ENCODE measurements around the gene NEO1.
A peak's percentile ranks its signal among the peaks of the same experiment; 100 is the strongest.

The NEO1 gene, protein sequence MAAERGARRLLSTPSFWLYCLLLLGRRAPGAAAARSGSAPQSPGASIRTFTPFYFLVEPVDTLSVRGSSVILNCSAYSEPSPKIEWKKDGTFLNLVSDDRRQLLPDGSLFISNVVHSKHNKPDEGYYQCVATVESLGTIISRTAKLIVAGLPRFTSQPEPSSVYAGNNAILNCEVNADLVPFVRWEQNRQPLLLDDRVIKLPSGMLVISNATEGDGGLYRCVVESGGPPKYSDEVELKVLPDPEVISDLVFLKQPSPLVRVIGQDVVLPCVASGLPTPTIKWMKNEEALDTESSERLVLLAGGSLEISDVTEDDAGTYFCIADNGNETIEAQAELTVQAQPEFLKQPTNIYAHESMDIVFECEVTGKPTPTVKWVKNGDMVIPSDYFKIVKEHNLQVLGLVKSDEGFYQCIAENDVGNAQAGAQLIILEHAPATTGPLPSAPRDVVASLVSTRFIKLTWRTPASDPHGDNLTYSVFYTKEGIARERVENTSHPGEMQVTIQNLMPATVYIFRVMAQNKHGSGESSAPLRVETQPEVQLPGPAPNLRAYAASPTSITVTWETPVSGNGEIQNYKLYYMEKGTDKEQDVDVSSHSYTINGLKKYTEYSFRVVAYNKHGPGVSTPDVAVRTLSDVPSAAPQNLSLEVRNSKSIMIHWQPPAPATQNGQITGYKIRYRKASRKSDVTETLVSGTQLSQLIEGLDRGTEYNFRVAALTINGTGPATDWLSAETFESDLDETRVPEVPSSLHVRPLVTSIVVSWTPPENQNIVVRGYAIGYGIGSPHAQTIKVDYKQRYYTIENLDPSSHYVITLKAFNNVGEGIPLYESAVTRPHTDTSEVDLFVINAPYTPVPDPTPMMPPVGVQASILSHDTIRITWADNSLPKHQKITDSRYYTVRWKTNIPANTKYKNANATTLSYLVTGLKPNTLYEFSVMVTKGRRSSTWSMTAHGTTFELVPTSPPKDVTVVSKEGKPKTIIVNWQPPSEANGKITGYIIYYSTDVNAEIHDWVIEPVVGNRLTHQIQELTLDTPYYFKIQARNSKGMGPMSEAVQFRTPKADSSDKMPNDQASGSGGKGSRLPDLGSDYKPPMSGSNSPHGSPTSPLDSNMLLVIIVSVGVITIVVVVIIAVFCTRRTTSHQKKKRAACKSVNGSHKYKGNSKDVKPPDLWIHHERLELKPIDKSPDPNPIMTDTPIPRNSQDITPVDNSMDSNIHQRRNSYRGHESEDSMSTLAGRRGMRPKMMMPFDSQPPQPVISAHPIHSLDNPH (N-terminal part only)

DNA sequence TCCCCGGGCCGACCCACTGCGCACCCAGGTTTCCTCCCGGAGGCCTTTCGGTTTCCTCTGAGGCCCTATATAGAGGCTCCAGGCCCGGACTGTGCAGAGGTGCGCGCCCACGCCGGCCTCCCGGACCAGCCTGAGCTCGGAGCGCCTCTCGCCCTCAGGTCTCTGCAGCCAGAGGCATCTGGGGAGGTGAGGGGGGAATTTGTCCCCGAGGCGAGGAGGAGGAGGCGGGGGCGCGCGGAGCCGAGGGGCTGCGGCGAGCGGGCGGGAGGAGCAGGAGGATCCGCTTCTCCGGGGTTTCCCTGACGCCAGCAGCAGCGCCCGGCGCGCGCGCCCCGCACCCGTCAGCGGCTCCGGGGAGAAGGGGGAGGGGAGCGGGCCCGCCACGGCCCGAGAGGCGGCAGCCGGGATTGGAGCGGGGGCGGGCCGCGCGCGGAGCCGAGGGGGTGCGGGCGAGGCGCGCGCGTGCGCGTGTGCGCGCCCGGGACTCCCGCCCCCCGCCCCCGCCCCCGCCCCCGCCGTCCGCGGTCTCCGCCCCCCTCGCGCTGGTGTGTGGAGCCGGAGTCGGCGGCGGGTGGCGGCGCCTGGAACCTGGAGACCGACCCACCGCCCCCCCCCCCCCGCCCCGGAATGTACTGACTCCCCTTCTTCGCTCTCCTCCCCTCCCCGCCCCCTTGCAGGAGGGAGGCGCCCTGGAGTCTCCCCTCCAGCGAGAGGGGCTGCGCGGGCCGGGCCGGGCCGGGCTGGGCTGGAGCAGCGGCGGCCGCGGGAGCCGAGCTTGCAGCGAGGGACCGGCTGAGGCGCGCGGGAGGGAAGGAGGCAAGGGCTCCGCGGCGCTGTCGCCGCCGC, at the start of gene NEO1:
NEO1 (plus strand) TSS at position 657 of the 846 bp plus-strand sequence. CDS start 213 bp downstream, outside the sequence.
- peak; percentile 27 to 48 (median 42) for DNase-seq

DNA sequence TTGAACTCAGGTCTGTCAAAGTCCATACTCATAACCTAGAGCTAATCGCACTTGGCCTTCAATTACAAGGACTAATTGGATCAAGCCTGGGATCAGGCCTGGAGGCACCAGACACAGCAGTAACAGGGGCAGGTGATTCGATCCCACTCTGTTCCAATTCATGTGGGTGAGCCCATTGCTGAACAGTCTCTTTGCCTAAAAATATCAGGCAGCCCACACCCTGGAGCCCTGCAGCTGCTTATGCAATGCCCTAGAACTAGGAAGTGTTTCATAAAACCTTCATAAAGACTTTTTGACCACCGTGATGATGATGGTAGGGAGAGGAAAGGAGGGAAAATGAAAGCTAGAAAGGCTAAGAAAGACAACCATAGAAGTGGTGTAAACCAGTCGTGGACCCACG, 47.8 kb upstream of the NEO1 start:
- DNase-seq = no peak

DNA sequence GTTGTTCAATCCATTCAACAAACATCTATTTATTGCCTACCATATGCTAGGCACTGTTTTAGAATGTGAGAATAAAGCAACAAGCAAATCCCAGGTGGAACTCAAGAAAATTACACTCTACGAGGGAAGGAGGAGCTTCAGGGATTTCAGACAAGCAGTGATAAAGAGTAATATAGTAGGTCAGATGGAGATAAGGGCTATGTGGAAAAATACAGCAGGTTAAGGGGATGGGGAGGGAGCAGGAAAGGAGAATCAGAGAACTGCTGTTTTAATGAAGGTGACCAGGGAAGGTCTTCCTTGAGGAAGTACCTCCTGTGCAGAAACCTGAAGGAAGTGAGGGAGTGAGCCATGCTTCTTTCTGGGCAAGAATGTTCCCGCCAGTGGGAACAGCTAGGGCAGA, 47.2 kb upstream of the NEO1 start:
- no peak for DNase-seq

DNA sequence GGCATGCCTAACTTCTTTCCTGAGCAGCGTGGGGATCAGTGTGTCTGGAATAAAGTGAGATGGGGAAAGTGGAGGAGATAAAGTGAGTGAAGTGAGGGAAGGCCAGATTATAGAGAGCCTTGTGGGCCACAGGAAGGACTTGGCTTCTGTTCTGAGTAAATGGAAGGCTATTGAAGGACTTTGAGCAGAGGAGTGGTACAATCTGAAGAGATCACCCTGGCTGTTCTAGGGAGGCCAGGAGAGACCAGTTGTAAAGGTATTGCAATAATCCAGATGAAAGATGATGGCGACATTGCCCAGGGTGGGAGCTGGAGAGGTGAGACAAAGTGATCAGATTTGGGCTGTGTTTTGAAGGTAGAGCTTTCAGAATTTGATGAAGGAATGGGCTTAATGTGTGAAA, 46.8 kb upstream of the NEO1 start:
- no peak for DNase-seq

DNA sequence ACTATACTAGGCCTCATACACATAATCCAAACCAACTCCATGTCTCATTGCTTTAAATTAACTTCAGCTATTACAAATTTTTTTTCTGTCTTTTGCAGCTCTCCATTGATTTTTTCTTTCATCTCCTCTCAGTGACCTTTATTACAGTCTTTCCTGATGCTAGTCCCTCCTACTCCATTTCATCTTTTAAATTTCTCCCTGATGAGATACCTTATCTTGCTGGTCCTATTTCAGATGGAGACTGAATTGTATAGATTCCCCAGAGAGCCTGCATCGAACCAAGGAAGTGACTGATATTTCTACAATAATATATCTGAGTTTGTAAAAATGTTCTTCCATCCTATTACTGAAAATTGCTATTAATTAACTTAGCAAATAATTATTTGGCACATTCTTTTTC, 45.7 kb upstream of the NEO1 start:
- DNase-seq = no peak

DNA sequence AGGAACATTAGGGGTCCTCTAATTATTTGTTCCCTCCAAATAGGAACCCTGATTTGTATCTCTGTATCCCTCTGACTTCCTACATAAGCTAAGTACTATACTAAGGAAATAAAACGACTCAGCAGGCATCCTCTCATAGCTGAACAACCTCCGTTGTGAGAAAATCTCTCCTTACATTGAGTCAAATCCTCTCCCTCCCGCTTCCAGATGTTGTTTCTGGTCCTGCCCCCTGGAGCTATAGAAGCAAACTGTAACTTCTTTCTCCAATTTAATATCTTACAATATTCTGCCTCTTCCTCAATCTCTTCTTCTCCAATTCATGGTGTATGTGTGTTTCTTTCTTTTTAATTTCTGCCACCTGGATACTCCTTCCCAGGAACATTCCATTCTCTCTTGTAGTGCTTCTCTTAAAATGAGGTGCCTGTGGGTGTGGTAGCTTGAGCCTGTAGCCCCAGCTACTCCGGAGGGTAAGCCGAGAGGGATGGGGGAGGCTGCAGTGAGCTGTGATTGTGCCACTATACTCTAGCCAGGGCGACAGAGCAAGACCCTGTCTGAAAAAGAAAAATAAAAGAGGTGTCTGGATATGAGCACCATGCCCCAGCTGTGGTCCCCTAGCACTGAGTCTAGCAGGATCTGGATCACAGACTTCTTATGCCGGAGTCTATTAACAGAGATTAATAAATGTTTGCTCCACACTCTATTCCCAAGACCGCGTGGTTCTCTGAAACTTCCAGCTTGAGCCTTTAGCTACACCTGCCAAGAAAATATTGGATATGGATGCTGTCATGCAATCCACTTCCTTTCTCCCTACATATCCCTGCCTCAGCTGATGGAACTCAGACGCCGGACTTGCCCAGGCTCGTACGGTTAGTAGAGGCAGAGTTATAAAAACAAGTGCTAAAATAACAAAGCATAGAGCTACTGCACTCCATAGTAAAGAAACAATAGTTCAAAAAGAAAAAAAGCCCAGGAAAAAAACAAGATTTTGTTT, 42.9 kb upstream of the NEO1 start:
- DNase-seq = no peak

DNA sequence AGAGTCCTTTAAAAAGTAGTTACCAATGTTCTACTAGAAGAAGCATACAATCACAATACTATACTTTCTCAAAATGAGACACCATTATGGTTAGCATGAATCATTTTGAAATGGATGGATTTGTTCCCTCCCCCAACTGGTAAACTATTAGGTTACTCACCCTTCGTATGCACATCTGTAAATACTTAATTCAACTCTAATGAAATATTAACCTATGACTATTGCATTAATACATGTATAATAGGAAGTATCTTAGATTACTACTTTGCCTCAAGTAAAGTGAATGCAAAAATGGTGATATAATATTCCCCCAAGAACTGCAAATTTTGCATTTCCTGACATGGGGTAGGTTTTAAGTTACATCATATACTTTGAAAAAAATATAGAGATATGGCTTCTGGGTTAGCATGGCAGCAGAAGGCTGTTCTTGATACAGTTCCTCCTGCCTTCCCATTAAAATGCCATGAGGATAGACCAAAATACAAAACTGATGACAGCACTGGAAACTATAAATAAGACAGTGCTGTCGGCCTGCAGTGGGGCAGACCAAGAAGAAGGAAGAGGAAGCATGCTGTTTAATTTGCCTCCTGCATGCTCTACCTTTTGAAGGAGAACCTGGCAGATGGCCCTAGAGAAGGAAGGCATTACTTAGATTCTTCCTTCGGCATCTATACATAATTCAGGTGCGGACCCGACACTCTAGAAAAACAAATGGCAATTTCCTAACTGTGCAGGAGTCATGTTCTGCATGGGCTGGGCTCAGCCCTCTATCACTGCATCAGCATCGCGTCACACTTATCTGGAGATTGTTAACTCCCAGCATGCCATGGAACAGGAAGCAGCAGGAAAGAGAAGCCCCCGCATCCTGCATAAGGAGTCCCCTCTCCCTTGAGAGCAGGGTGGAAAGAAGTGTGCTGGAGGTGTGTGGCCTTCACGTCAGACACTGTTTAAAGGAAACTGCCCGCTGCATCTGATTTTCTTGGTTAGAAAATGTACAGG, 41.8 kb upstream of the NEO1 start:
- DNase-seq = no peak

DNA sequence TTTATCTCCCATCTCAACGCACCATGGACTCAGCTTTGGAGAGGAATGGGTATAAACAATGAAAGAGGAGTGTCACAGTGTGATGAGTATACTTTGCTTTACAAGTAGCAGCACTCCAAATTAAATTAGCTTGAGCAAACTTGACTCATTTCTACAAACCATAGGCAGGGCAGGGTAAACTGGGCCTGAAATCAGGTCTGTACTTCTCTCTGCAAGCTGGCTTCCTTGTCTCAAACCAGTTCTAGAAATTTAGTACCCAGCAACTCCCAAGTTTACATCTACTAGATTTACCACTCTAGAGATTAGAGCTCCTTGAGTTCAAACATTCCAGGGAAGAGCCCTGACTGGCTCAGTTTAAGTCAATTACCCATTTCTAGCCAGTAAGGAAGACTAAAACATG, 37.4 kb upstream of the NEO1 start:
- no peak for DNase-seq

DNA sequence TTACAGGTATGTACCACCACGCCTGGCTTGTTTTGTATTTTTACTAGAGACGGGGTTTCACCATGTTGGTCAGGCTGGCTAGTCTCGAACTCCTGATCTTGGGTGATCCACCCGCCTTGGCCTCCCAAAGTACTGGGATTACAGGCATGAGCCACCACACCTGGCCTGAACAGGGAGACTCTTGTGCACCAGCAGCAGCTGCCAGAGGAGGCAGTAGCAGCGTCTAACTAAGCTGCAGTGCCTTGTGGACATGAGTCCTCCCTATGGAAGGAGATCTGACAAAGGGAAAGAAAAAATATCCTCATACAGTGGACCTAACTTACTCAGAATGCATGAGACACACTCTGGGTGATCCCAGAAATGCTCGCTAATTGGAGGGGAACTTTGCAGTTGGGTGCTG, 36.8 kb upstream of the NEO1 start:
- DNase-seq = no peak

DNA sequence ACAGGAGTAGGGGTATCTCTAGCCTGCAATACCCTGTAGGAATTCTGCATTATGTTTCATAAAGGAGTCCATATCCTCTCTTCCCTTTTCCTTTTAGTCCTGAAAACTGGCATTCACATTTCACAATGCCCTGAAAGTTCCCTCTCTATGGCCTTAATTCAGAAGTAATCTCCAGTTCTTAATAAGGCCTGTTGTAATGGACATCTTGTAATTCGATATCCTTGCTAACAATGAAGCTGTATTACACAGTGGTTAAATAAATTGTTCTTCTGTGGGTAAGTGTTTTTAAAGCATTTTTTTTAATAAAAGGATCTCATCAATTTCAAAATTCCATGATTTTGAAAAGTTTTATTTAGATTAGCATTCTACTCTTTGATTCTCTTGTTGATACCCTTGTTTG, 34.3 kb upstream of the NEO1 start:
- DNase-seq = no peak

DNA sequence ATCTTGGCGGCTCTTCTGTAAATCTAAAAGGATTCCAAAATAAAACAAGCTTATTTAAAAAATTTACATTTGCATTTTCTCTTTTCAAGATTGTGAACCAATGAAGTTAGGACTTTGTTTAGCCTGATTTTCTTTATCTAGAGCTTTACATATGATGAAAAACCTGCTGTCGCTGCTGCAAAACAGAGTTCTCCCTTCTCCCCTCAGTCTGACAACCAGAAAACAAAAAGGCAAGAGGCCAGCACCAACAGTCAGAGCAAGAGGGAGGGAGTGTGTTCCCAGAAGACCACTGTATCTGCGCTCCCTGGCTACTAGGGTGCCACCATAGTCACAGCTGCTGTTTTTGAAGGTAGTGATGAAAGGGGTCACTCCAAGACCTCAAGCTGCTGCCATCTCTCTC, 33.1 kb upstream of the NEO1 start:
- no peak for DNase-seq

DNA sequence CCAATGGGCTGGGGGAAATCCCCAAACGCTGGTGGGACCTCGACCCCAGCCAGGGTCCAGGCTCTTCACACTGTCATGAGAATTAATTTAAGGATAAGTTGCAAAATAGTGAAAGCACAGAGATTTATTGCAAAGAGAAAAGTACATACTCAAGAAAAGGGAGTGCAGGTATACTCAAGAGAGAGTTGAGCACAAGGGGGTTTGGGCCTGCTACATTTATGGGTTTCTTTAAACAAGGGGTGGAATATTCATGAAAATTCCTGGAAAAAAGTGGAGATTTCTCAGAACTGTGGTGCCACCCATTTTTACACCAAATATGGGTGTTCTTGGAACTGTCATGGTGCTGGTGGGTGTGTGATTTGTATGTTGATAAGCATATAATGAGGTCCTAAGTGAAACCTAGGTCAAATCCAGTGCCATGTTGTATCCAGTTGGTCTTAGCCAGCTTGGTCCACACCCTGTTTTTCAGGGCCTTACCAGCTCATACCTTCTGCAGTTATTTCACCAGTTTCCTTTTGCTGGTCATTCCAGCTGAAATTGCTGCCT, 32.6 kb upstream of the NEO1 start:
- DNase-seq = no peak

DNA sequence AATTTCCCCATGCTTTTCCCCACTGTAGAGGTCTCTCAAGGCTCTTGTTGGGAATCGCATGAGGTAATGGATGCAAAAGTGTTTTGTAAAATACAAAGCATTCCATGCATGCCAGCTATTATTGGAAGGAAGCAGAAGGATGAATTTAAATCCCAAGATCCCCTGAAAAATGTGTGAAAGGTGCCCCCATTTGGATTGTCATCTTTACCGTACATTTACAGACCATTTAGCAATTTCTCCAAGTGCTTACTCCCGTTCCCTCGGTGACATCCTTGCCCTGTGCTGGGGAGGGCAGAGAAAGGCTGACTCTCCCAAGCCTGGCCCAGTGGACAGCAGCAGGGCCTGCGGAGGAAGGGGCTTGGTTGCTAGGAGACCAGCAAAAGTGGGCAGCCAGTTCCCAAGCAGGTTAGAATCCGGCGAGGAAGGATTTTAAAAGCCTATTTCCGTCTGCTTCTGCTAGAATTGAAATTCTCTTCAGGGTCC, 31.1 kb upstream of the NEO1 start:
- DNase-seq = no peak

DNA sequence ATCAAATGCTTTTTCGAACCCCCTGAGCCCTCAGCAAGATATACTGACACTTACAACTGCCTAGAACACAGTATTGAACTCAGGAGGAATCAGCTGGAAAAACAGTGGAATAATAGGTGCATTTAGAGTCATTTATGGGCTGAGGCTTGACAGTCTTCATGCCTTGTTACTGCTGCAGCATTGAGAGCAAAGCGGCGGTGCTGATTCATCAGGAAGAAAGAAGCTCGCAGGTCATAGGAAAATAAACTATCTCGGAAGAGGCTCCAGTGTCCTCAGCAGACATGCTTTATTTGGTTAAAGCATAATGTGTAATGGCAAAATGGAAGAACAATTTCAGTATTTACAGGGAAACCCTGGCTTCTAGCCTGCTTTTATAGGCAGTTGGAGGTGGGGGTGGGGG, 30.1 kb upstream of the NEO1 start:
- no peak for DNase-seq

DNA sequence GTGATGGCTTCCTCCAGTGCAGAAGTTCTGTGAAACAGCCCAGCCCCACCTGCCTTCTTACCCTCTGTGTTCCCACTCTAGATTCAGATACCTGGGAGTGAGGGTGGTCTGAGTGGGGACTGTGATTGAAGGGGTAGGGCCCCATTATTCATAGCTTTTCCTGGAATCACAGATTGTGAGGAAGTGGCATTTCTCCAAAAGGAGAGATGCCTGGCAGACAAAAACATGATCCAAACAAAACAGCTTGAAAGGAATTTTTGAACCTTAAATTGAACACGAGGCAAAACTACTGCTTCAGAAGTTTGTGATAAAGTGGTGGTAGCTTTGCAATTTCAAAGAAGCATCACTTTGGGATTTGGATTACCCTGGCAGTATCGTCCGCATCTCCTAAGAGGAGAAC, 29.2 kb upstream of the NEO1 start:
- DNase-seq = no peak

DNA sequence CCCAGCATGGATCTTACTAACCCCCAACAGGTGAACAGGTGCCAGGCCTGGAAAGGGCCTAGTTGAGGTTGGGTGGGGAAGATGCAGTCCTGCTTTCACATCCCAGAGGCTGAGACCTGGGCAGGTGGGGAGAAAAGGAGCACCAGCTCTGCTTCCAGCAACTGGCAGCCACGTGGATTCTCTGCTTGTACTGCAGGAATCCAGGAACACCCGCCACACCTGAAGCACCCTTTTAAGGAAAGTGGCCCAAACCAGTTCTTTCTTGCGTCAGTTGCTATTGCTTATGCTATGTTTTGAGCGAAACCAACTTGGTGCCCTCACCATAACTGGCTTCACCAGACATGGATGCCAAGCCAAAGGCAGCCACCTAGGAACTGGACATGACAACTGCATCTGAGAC, 28.1 kb upstream of the NEO1 start:
- DNase-seq = no peak

DNA sequence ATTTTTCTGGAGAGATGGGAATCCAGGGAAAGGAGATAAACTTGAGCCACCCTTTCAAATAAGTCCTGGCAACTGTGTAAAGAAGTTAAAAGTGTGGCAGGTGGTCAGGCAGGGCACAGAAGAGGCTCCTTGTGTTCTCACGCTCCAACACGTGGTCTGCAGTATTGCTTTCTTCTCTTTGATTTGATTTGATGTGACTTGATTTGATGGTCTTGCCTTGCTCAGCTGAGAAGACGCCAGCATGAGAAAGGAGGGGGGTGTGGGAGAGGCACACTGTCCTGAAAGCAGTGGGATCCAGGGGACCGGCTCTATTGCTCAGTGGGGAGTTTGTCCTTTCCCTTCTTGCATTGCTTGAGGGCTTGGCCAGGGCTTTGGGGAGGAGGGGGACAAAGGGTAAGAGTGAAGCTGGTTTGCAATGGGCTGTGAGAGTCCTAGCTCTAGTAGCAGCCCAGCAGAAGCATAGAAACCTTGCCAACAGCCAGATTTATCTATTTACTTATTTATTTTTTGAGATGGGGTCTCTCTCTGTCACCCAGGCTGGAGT, 25.7 kb upstream of the NEO1 start:
- no peak for DNase-seq

DNA sequence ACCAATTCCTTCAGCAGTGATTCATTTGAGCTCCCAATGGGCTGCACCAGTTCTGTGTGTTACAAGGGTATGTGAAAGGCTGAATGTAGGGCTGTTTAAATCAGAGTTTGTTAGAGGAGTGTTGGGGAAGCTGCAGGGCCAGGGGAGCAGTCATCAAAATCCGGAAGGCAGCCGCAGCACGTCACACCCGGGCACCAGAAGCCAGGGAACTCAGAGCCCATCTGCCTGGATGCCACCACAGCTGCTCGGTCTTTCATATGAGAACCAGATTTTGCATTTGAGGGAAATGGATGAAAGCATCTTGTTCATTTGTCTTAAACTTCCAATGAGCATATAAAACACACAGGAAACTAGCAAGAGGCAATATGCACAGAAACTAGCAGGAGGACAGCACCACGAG, 24.2 kb upstream of the NEO1 start:
- no peak for DNase-seq

Data from activated CD4-positive, CD25-positive, alpha-beta regulatory T cell (primary cell).